Left hindlimb (tissue), 1 donor: Measurements from ENCODE around the gene SERGEF.

Experiments
- DNase-seq: peaks from one replicate; pipeline ENCODE4 v3.0.0-alpha.2; 2018

Gene SERGEF

GRCh38 chr11:17766073-17766359 lies 246.8 kb downstream of the SERGEF start:
- DNase-seq = no peak

GRCh38 chr11:17765356-17766072 lies 247.3 kb downstream of the SERGEF start:
- no peak for DNase-seq

- no peak for DNase-seq
Observed at GRCh38 chr11:17764446-17765218, 248.2 kb downstream of the SERGEF start.

- no peak for DNase-seq
Observed at GRCh38 chr11:17763703-17764102, 249.1 kb downstream of the SERGEF start.

- DNase-seq = no peak
Observed at GRCh38 chr11:17763244-17763643, 249.6 kb downstream of the SERGEF start.

GRCh38 chr11:17762309-17762974 lies 250.4 kb downstream of the SERGEF start:
- no peak for DNase-seq

- DNase-seq = no peak
Observed at GRCh38 chr11:17760102-17761029, 252.5 kb downstream of the SERGEF start.

GRCh38 chr11:17755891-17756290 lies 257.0 kb downstream of the SERGEF start:
- no peak for DNase-seq

GRCh38 chr11:17753641-17754040 lies 259.2 kb downstream of the SERGEF start:
- no peak for DNase-seq

- no peak for DNase-seq
Observed at GRCh38 chr11:17753153-17753552, 259.7 kb downstream of the SERGEF start.

GRCh38 chr11:17752144-17752543 lies 260.7 kb downstream of the SERGEF start:
- no peak for DNase-seq

GRCh38 chr11:17751558-17751957 lies 261.3 kb downstream of the SERGEF start:
- DNase-seq = no peak

GRCh38 chr11:17750801-17751165 lies 262.1 kb downstream of the SERGEF start:
- peak; percentile 1 for DNase-seq

GRCh38 chr11:17750013-17750800 lies 262.6 kb downstream of the SERGEF start:
- DNase-seq = peak; percentile 6

- DNase-seq = peak; percentile 4
Observed at GRCh38 chr11:17748761-17749721, 263.8 kb downstream of the SERGEF start.

GRCh38 chr11:17748044-17748443 lies 264.8 kb downstream of the SERGEF start:
- no peak for DNase-seq

- no peak for DNase-seq
Observed at GRCh38 chr11:17747131-17747955, 265.5 kb downstream of the SERGEF start.

GRCh38 chr11:17746096-17746495 lies 266.8 kb downstream of the SERGEF start:
- no peak for DNase-seq

GRCh38 chr11:17745023-17745772 lies 267.6 kb downstream of the SERGEF start:
- DNase-seq = no peak
